Body of pancreas (tissue), 4 donors: ENCODE data around the gene EFR3B.

Source experiments
- POLR2A ChIP-seq, 3 donors: fragments of 450-650 bp; IDR thresholded peaks; one replicate each; pipeline ENCODE4 v1.6.1; 2016; ENCODE audit warnings: antibody characterized with exemption in 3 of 3, mild to moderate bottlenecking in 2 of 3
- TF ChIP-seq, protein P1 (sequence below), 7 experiments: fragments of 450-650 bp in 4 of 7; fragments of 200-600 bp in 3 of 7; sonication (generic) in 3 of 7; IDR thresholded peaks; one replicate each; pipeline ENCODE4 v1.5.1; 2016 to 2019; ENCODE audit warnings: antibody characterized with exemption in 7 of 7

DNA sequence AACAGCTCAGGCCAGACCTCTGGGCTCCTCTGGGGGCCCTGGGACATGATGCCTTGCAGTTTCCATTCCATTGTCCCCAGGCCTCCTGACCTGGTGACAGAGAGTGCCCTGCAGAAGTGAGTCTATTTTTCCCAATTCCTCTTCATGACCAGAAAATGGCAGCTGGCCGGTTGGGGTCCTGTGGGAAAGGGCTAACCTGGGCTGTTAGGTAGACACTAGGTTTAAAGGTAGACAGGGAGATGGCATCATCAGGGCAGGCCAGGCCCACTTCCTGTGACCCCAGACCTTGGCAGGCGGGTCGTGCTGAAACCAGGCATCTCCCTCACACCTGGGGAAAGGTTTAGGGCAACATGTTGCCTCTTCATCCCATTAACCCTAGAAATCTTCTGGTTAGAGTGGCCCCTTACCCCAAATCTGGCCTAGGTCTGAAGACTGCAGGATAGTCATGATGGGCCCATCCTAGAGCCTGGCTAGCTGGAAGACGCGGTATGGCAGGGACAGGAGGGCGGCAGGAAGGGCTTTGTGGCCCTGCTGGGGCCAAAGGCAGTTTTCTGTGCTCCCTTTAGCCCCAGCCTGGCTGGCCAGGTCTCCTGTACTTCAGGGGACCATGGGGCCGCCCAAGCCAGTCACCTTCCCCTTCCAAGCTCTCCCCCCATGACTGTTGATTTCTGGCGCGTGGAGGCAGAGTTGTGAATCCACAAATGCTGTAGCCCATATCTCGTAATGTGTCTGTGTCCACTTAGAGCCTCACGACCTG lies 116.4 kb downstream of the EFR3B start:
- TF ChIP-seq POLR2A (IDR thresholded peaks at IDR 0.05) = no peak
- TF ChIP-seq, protein P1, sequence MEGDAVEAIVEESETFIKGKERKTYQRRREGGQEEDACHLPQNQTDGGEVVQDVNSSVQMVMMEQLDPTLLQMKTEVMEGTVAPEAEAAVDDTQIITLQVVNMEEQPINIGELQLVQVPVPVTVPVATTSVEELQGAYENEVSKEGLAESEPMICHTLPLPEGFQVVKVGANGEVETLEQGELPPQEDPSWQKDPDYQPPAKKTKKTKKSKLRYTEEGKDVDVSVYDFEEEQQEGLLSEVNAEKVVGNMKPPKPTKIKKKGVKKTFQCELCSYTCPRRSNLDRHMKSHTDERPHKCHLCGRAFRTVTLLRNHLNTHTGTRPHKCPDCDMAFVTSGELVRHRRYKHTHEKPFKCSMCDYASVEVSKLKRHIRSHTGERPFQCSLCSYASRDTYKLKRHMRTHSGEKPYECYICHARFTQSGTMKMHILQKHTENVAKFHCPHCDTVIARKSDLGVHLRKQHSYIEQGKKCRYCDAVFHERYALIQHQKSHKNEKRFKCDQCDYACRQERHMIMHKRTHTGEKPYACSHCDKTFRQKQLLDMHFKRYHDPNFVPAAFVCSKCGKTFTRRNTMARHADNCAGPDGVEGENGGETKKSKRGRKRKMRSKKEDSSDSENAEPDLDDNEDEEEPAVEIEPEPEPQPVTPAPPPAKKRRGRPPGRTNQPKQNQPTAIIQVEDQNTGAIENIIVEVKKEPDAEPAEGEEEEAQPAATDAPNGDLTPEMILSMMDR (IDR thresholded peaks at IDR 0.05) = no peak
